Inferior parietal cortex (tissue), 1 donor: ENCODE measurements around the gene DNASE2B.

Experiments
- DNase-seq: peaks from one replicate; pipeline ENCODE4 v3.0.0-alpha.2; 2016; ENCODE audit errors: extremely low spot score

The DNASE2B gene

DNA sequence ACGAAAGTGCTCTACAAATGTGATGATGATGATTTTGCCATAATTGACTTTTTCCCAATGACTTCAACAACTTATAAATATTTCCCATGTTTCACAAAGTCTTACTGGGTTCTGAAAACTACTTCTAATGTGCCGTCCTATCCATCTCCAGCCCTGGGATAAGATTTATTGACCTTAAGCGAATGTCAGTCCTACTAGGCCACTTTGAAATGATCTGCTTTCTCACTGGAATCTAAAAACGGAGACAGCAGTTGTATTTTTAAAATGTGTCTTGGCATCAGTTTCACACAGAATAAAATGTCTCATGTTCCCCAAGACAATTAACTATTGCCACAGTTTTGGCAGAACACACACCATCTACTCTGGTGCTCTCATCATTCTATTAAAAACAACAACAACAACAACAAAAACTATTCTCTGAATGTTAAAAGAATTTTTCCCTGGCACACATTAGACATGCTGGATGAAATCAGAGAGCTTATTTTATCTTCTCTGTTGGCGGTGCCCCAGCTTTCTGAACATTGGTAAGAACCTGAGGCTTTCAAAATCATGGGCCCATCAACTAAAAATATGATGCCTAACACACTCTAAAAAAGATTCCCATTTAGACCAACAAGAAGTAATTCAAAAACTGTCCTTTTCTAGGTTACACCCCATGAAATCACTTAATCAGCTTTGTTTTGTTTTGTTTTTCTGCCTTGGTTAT, 23.1 kb upstream of the DNASE2B start:
- DNase-seq: peak; percentile 66

DNA sequence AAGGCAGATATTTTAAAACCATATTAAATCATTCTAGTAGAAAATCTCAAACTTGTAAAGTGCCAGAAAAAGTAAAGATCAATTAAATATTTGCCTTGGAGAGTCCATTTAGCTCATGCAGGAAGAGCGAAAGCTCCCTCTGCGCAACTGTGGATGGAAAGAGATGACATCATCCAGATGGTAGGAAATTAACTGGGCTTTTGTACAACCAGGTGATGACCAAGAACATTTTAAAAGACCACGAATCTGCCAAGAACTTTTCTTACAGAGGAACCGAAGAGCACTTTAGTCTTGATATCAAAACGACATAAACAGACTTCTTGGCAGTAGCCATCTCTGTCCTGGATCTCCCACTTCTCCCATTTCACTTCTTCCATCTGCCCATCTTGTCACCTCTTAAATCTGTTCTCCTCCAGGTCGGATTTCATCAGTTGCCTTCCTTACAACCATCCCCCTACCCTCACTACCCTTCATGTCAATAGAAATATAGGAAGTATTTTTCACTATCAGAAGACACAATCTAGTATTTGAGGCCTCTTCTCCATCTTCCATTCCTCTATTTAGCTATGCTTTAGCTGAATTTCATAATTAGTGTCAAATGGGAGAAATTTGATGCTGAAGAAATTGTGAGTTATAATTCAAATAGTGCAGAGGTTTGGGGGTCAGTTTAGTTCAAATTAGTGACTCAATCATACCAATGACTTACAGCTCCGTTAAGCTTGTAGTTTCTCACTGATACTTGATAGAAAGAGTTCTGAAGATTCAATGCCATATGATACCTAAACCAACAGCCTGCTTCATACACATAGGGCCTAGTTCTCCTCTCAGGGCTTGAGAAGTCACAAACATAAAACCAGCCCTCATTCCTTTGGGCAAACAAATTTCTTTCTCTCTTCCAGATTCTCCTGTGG, 22.0 kb upstream of the DNASE2B start:
- DNase-seq: no peak

DNA sequence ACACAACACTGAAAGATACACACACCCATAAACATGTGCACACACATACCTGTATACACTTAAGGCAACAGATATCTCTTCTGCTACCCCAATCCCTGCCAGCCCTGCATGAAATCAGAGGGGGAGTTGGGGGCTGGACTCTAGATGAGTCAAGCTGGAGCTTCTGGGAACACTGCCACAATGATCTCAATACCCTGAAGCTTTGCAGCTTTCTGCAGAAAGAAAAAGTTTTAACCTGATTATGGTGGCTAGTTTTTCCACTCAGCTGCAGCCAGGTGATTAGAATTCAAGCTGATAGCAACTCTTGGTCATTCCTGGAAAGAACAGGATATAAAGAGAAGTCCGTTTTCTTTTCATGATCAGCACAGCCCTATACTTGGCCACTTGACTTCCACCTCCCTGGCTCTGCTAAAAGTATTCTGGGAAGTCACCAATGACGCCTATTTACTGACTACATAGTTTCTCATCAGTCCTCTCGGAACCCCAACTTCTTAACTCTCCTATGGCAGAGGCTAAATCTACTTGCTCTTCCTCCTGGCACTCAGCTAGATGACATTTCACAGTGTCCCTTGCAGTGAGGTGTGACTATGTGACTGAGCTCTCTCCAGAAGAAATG, 20.7 kb upstream of the DNASE2B start:
- no peak for DNase-seq

DNA sequence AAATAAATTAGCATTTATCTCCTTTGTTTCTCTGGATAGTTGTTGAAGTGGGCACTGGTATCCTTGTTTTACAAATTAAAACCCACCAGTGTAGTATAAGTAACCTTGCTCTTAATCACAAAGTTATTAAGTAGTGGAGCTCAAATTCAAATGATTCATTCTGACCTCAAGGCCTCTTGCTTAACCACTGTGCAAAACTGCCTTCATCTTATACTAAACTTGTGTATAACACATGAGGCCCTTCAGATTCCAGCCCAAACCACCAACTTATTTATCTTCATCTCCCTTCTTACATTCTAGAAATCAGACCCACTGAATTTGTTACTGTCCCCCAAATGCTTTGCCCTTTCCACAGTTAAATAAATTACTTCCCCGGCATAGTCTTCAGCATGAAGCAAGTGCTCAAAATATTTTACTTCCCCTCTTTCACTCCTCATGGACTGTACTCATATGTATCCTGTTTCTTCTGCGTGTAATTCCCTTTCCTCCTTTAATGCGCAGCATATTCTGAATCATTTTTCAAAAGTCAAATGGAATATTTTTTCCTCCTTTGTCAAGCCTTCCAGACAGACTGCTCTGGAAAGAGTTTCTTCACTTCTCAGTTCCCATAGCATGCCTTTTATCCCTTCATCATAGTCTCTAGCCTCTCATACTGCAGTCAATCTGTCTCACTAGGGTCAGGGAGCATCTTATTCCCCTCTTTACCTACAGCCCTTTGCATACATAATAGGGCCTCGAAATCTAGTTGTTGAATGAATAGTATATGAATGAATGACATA, 19.0 kb upstream of the DNASE2B start:
- DNase-seq: no peak

DNA sequence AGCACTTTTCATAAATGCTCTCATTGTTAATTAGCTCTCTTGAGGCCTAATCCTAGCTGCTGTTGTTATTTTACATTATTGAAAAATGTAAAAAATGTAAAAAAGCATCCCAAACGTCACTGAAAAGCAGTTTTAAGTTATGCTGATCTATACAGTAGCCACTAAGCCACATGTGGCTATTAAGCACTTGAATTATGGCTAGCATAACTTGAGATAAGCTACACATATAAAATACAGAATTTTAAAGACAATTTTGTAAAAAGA, 18.4 kb upstream of the DNASE2B start:
- no peak for DNase-seq

DNA sequence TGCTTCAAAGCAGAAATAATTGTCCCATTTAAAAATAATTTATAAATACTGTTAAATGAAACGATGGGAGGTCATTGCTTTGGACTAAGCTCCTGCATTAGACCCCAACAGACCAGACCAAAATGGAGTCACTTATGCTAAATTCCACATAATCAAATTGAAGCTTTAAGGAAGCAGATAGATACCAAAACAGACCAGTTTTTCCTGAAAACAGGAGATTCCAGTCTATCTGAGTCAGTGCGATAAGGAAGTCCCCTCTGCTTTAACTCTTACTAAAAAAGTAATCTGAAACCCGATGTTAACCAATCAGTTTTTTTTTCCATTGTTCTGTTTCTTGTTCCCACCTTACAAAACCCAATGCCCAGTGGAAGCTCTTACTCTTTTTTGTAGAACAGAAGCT, 16.2 kb upstream of the DNASE2B start:
- DNase-seq: no peak

DNA sequence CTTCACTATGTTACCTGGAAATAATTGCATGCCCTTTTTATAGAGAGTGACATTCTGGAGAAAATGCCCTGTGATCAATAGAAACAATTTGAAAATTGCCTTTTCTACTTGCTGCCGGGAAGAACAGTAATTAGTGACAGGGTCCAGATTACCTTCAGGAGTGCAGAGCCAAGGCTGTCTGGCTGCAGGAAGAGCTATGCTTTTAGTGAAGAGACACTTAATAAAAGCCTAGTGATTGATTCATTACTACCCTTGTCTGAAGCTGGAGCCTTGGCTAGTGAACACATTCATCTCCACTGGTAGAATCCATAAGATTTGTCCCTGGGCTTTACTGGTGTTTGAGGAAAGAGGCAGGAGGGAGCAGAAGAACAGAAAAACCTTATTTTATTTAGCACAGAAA, 12.9 kb upstream of the DNASE2B start:
- no peak for DNase-seq

DNA sequence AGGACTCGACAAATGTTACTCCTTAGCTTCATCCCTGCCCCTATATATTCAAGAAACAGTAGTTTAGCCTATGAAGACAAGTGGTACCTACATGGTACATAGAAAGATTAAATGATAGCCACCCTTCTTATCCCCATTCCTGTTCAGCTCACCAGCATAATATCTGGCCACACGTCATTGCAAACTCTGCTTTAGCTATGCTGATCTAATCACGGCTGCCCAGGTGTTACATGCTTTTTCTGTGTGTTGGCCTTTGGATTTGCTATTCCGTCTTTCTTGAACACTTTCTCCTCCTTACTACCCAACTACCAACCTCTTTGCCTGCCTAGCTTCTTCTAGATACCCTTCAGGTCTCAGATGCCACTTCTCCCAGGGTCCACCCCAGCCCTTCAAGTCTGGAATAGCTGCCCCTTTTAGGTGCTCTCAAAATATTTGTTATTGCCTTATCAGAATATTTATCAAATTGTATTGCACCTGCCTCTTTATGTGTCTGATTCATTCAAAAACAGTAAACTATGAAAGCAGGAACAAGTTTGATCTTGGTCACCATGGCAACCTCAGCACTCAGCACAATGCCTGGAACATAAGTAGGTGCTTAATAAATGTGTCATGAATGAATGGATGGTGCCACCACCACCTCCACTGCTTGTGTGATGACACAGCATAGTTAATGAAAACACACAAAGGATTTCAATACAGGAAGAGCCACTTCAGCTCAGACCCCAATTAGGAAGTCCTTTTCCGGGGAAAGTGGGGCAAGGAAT, 11.4 kb upstream of the DNASE2B start:
- no peak for DNase-seq

DNA sequence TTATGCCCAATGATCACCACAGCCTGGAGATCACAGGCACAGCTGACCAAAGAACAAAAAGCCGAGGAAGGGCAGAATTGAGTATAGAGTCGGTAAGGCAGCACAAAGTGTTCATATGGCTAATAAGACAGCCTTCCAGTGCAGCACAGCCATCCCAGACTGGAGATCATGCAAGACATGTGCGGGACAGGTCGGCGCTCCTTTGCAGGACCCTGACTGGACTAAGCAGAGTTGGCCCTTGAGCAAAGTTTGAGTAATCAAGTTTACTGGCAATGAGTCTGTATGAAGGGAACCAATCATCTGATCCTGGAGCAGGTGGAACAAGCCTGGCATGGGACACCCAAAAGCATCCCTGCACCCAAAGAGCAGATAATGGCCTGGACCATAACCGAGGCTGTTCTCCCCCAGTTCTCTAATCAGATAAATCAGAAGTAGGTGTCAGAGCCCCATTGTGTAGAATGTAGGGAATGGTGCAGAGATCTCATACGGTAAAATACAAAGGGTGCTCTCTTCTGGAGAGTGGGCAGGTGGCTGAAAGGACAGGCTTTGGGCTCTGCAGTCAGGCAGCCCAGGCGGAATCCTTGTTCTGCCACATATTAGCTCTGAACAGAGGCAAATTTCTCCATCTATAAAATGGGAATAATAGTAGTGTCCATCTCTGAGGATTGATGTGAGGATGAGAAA, 10.7 kb upstream of the DNASE2B start:
- no peak for DNase-seq

DNA sequence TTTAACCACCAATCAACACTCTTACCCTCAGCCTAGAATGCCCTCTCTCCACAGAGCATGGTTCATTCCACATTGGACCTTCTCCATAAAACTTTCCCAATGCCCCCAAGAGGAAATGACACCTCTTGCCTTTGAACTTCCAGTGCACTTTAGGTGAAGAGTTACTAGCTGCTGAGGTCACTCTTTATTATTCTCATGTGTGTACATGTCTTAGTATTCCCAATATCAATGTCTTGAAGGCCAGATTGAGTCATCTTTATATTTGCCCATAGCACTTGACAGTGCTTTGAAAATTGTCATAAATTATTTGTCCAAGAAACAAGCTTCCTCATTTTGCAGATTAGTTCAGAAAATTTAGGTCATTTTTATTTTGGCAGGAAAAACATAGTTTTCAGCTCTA, 8.1 kb upstream of the DNASE2B start:
- no peak for DNase-seq

DNA sequence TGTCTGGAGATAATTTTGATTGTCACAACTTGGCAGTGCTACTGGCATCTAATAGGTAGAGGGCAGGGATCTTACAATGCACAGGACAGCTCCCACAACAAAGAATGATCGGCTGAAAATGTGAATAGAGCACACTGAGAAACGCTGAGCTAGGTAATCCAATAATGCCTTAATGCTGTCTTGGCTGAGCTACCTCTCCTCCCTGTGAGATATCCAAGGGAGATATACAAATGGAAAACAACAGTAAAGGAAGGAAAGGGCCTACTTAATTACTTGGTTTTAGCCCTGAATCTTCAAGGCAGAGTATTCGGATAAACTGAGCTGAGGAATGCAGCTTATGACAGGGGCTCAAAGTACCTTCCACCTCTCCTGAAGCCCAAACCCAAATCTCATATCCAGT, 2.9 kb downstream of the DNASE2B start:
- no peak for DNase-seq

DNA sequence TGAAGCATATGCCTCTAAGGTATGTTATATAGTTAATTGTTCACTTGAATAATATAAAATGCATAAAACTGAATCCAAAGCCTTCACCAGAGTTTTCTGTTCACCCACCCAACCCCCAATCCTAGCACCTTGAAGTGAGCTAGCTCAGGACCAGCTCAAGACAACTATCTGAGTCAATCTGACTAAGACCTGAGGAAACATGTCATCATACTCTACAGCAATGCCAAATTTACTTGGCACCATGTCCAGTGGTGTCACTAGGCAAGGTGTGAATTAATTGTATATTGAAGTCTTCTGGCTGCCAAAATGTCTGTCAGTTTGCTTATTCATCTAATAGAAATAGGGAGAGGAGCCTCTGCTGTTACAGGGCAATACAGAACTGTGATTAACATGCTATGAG, 3.8 kb downstream of the DNASE2B start:
- DNase-seq: no peak

DNA sequence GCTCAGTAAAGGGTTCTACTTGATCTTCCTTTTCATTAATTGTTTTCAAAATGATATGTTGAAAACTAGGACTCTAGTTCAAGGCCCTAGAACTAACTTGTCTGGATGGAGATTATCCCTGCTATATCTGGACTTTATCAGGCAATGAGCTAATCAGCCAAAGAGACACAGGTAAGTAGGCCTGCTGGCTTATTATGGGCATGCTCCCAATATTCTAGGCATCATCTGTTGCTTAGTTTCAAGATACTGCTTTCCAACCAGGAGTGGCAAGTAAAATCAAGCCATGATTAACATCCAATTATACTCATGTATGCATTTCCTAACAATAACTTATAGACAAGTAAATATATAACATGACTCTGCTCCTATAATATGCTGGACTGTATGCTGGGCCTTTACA, 4.2 kb downstream of the DNASE2B start:
- no peak for DNase-seq

DNA sequence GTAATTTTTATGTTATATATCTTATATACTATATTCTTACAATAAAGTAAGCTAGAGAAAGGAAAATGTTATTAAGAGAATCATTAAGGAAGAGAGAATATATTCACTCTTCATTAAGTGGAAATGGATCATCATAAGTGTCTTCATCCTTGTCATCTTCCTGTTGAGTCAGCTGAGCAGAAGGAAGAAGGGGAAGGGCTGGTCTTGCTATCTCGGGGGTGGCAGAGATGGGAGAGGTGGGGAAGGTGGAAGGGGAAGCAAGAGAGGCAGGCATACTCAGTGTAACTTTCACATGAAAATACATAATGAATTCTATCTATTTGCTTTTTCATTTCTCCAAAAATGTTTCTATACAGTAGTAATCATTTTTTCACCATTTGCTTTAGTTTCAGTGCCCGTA, 5.1 kb downstream of the DNASE2B start:
- no peak for DNase-seq

DNA sequence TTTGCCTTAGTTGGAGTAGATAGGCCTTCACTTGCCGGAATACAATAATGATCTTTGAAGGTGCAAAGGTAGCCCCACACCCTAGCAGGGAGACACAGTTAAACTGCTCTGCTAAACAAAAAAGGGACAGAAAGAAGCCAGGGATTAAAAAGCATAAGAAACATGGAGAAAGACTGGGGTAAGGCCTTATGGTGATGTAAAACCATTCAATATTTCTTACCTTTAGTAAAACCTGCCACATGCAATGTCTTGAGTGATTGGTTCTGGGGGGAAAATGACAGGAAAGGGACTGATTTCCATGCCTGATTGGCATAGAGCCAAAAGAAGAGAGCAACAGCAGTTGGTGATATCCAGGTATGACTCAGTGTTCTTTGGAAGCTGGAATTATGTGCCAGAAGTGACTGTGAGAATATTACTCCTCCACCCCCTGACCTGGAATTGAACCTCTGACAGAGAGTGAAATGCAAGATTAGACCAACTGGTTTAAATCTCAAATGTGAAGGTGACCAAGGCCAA, 8.1 kb downstream of the DNASE2B start:
- DNase-seq: no peak

DNA sequence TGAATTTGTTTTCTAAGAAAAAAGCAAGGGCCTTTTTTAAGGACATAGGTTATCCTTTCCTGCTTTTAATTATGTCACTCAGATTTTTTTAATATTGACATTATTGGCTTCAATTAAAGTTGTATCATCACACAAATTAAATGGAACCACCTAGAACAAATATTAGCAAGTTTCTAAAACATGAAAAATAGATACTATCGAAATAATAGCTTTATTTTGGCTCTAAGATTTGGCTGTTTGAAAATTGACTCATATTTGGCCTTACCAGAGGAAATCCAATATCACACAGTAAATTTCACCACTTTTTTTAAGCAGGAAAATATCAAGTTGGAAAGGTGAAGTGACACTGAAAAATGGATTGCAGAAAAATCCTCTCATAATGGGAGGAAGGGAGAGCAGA, 9.2 kb downstream of the DNASE2B start:
- no peak for DNase-seq

DNA sequence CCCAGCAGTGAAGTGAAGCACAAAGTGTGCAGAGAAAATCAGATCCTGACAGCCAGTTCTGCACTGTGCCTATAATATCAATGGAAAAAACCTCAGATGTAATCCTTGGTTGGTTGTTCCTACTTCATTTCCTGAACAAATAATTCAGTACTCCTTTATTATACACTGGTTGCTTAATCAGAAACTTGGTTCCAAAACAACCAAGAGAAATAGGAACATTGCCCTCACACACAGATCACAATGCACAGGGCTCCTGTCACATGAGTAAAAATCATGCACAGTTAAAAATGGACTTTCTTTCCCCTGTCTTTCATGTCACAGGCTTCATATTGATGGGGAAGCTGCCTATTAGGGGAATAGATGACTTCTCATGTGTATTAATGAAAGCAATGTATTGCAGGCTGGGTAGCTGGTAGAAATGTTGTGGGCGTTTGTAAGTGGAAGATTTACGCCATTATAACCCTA, 9.7 kb downstream of the DNASE2B start:
- no peak for DNase-seq

DNA sequence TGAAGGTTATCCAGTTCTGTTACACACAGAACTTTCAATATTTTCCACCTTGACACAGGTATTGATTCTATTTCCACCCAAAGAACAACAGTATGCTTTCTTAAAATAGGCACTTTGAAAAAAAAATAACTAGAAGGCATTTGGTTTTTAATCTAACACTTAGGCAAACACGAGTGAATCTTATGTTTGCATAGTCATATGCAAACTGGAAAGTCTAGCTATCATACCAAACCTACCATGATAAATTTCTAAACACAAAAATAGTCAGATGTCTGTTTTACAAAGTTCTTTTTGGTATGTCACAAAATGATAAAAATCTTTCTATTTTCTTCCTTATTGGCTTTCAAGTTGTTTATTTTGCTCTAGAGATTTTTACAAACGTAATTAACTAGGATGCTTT, 11.6 kb downstream of the DNASE2B start:
- DNase-seq: no peak

DNA sequence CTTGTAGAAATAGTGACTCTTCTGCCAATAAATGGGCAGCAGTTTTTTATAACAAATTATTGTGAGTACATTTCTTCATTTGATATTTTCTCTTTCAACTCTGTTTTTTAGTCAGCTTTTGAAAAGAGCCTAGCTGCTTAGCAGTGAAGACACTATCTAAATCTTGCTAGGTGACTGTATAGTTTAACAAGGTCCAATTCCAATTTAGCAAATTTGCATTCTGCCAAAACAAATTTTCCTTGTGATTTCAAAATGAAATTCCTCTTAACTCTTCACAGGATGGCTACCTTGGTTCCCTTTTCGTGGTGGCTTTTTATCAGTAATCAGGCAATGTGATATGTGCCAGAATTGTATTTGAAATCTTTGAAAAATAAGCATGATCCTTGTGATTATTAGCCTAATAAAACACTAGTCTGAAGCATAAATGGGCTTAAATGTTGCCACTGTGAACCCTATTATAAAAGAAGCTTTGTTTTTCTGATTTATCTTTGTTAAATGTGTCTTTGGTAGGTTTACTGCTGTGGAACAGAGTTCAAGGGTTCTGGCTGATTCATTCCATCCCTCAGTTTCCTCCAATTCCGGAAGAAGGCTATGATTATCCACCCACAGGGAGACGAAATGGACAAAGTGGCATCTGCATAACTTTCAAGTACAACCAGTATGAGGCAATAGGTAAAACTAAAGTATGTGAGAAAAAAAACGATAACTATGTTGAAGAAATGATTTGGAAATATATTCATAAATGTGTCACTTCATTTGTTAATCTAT, 12.2 kb downstream of the DNASE2B start:
- DNase-seq: no peak
